NCI-H446 treated with DMSO at 0.1 percent for 48 hours (cell line): ENCODE data around the gene SRRM3.
"Not testable (repeated sequence)": the region's sequence is repeated elsewhere in the genome, so short reads cannot be mapped to it uniquely, and the experiment has no call there.

Source experiments
- DNase-seq: peaks from one replicate; lab custom pipeline; 2025; lab: John Stamatoyannopoulos, UW

Gene SRRM3

DNA sequence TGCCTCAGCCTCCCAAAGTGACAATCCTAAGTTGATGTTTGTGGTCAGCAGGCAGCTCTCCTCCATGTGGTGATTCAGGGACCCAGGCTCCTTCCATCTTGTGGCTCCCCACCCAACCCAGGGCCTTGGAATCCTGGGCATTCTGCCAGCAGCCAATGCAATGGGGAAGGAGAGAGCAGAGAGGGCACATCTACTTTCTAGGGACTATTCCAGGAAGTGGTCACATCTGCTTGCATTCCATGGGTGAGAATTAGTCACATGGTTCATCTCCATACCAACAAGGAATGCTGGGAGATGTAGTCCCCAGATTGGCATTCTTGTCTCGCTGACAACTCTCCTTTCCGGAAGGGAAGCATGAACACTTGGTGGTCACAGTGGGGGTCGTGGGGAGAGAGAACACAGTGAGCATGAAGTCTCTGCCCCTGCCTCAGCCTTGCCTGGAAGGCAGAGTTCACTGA is 9.9 kb upstream of the SRRM3 start:
- DNase-seq, result no peak

DNA sequence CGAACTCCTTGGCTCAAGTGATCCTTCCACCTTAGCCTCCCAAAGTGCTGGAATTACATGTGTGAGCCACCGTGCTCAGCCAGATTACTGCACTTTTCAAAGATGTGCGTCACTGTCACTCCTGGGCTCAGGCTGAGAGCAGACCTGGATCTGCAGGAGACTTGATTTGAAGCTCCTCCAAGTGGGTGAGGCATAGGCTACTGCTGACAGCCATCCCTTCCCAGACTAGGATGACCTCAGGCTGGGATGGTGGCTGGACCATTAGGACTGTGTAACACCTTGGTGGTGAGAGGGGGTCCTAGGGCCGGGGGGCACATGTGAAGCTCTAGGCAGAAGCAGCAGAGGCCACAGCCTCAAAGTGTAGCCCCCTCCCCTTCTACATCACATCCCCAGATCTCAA is 8.2 kb upstream of the SRRM3 start:
- no peak for DNase-seq

DNA sequence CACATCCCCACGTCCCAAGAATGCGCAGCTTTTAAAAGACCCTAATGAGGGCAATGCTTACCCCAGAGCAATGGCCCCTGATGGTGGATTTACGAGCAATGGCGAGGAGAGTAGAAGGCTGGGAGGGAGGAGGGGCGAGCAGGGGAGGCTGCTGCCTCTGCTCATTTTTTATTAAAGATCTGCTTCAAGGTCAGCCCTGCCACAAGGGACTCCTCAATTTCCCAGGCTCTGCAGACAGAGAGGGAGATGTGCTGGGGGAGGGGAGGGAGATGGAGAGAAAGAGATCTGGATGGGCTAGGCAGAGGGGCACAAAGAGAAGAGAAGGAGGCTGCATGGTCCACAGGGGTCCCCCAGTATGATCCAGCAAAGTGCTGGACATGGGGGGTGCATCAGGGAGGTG is 7.8 kb upstream of the SRRM3 start:
- DNase-seq, result no peak

DNA sequence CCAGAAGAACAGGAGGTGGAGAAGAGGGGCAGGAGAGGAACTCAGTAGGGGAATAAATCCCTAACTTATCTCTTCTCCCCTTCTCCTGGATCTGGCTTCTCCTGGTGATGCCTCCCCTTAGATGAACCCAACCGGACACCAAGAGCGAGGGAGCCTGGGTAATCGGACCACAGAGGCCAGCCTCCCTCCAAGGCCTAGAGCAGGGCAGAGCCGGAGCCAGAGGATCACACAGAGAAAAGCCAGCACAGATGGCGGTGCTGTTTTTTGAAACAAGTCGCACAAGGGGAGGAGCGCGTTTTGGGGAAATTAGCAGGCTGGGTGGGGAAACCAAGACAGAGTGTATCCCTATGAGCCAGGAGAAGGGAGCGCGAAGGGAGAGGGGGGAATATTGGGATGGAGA is 4.9 kb upstream of the SRRM3 start:
- no peak for DNase-seq

DNA sequence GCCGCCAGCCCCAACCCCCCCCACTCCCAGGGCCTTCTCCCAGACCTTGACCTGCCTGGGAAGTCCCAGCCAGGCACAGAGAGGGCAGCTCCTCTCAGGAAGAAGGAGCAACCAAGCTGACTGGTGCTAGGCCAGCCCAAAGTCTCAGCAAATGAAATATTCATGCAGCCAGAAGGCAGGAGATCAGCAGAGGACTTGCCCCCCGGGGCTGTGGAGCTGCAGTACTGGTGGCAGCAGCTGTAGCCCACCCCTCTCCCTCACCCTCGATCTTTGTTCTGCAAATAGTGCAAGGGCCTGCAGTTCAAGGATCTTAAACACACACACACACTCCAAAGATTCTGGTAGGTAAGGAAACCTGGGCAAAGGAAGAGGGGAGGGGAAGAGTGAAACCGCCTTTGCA is 3.5 kb upstream of the SRRM3 start:
- DNase-seq, result no peak

DNA sequence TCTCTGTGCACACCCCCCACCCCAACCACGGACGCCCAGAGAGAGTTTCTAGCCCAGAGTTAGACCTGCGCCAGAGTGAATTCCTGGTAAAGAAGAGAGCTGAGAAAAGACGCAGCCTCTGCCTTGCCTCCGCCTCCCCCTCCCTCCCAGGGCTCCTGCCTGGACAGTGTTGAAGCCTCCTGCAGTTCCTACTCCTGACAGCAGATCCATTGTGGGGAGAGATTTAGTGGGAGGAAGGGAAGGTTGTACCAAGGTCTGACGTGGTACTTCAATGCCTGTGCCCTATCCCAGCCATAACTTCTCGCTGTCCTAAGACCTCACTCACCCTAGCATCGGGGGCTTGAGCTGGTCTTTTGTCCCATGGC is 952 bp downstream of the SRRM3 start:
- no peak for DNase-seq

DNA sequence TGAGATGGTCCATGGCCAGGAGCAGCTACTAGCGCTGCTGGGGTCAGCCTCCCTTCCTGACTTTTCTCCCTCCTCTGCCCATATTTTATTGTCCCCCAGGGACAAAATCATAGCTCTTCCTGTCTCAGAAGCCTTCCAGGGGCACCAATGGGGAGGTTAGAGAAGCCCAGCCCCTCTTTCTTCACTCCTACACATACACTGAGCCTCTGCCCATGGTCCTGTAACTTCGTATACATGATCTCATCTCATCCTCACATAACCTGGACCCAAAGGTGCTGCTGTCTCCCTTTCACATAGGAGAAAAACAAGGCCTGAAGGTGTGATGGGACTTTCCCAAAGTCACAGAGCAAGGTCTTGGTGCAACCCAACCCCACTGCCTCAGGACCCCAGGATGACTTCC is 2.5 kb downstream of the SRRM3 start:
- no peak for DNase-seq

DNA sequence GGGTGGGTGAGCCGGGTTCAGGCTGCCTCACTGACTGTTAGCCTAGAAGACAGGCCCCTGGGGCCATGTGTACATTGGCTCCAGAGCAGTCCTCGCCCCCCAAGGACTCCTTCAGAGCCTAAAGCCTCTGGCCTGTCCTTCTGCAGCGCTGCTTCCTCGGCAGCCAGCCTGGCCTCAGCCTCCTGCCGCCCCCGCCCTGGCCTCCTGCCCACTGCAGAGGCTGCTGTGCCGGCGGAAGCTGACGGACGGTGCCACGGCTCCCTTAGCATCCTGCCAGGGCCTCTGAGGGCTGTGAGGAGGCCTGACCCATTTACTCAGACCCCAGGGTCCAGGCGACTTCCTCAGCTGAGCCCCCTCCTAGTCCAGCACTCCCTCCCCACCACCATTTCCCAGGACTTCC is 4.9 kb downstream of the SRRM3 start:
- DNase-seq, result no peak

DNA sequence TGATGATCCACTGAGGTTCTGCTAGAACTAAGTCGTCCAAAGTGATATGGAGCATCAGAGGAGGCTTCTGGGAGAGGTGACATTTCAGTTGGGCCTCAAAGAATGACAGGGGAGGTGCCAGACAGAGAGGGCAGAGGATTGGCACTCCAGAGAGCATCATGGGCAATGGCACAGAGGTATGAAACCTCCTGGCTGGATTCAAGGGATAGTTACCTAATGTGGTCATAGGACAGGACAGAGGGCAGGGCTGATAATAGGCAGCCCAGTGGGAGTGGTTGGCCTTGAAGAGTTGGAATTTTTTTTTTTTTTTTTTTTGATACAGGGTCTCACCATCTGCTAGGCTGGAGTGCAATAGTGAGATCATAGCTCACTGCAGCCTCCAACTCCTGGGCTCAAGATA is 7.6 kb downstream of the SRRM3 start:
- DNase-seq, result no peak

DNA sequence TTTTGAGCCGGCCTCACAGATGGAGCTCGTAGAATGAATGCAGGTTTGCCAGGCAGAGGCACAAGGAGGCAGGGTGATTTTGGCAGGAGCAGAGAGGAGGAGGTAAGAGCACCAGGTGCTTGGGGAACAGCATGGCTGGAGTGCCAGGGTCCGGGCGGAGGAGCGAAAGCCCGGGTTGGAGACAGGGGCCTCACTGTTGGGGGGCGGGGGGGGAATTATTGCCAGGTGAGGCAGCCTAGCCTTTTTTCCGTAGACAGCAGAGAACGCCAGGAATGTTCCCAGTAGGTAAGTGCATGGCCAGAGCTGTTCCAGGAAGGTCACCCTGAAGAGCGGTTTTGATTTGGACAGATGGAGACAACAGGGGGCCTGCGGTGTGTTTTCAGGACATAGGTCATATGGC is 9.5 kb downstream of the SRRM3 start:
- no peak for DNase-seq

DNA sequence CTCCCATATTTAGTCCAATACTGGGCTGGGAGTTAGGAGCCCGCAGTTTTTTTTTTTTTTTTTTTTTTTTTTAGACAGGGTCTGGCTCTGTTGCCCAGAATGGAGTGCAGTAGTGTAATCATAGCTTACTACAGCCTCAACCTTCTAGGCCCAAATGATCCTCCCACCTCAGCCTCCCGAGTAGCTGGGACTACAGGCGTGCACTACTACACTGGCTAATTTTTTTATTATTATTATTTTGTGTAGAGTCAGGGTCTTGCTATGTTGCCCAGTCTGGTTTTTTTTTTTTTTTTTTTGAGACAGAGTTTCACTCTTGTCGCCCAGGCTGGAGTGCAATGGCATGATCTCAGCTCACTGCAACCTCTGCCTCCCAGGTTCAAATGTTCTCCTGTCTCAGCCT is 13.7 kb downstream of the SRRM3 start:
- not testable (repeated sequence) for DNase-seq

DNA sequence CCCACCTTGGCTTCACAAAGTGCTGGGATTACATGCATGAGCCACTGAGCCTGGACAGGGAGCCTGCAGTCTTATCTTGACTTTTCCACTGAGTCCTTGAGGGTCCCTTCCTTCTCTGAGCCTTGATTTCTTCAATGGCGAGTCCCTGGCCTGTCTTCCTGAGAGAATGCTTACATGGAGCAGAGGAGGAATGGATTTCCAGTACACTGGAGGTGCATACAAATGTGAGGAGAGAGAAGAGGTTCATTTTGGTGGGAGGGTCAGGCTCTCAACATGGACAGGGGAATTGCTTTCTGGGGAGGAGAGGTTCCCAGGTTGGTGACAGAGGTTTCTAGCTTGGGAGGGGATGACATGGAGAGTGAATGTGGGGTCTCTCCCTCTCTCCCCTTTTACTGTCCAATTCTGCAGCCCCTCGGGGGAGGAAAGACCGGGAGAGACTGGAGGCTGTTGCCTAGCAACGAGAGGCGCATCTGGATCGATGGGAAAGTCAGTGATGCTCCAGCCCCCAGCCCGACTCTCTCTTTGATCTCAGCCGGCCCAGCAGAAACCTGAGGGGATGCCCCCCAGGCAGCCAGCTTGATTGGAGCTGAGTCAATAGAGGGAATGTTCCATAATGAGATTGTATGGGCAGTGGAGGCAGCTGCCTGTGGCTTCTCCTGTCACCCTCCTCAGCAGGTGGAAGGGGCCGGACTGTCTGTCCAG is 14.8 kb downstream of the SRRM3 start:
- DNase-seq, result no peak

DNA sequence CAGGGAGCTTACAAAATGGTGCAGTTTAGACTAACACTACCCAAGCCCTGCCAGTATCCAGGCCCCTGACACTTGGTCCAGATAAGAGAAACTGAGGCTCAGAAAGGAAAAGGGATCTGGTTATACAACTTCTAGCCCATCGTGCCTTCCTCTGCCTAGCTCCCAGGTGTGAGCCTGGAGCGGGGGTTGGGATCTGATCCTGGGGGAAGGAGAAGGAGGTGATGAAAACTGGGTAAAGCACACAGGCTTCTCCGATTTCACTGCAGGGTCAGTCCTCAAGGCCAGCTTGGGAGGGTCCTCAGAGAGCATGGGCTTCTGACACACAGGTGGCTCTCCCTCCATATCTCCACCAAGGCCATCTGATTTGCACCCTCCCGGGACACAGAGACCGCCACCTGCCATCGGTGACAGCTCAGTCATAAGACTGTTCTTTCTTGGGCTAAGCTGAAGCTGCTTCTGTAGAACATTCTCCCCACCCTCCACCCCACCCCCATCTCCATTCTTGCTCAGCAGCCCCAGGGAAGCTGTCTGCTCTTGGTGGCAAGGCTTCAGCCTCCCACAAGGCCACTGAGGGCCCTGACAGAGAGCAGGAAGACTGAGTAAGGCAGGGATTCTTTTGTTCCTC is 16.4 kb downstream of the SRRM3 start:
- DNase-seq, result no peak

DNA sequence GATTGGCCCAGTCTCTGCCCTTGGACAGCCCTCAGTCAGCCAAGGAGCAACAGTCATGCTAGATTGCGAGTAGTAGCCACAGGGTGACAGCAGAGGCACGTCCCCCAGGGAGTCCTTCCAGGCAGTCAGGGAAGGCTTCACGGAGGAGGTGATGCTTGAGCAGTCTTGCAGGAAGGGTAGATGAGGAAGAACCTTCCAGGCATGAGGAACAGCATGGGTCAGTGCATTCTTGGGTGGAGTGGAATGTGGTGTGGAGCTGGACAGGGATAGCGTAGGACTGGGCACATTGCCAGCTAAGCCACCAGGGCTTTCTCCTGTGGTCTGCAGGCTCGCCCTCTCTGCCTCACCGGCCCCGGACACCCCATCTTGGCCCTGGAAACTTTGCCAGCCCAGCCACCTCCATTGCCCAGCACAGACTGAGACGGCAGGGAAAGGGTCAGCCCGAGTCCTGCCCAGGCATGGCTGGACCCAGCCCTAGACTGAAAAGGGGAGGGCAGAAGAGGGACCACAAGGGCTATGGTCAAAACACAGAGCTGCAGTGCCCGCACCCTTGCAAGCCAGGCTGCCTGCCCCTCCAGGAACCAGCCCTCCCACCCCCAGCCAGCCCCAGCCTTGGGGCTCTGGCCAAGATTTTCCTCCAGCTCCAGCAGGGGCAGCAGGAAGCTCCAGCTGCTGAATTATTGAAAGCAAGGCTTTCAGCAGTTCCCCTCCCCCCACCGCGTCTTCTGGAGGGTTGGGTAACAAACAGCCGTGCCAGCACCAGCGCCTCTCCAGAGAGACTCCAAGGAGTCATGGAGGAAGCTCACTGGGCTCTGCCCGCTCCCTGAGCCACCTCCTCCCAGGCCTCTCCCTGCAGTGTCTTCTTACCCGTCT is 18.7 kb downstream of the SRRM3 start:
- DNase-seq, result peak; percentile 11

DNA sequence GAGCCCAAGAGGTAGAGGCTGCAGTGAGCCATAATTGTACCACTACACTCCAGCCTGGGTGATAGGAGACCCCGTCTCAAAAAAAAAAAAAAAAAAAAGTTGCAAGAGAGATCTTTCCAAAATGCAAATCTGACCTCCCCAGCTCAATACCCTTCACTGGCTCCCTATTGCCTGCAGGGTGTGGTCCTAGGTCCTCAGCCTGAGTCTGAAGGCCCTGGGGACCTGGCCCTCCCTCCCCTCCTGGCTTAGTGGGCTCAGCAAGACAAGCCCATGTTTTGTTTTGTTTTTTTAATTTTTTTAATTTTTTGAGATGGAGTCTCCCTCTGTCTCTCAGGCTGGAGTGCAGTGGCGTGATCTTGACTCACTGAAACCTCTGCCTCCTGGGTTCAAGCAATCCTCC is 20.6 kb downstream of the SRRM3 start:
- no peak for DNase-seq

DNA sequence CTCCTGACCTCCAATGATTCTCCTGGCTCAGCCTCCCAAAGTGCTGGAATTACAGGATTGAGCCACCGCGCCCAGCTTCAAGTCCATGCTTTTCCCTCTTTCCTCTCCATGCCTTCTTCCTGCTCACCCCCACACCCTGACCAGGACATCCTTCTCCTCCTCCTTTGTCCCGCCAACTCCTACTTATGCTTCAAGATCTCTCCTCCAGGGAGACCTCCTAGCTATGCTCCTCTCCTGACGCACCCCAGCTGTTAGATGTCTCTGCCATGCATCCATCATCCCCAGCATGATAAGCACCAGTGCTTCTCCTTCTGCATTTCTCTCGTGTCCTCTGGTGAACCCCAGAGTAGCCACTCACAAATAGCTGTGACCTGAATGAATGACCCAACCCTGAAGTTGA is 21.1 kb downstream of the SRRM3 start:
- DNase-seq, result no peak

DNA sequence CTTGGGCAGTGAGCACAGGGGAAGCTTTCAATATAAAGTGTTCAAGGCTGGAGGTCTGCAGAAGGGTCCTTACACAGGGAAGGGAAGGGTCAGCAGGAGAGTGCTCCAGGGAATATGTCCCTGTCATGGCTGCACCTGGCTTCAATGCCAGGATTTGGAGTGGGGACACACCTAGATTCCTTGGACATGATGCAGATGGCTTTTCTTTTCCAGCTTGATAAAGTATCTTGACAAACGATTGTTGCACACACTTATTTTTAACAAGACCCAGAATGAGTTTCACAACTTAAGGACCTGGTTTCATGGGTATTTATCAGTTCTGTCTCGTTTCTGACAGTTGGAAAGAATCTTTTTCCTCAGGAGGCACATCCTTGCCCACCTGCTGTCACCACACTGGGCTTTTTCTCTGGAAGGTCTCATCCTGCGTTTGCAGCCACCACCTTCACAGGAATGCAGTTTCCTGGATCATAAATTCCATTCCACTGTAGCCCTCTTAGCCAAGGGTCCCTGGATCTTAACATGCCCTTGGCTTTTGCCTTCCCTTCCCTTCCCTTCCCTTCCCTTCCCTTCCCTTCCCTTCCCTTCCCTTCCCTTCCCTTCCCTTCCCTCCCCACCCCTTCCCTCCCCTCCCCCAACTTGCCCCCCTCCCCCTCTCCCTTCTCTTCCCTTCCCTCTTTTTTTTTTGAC is 21.7 kb downstream of the SRRM3 start:
- no peak for DNase-seq

DNA sequence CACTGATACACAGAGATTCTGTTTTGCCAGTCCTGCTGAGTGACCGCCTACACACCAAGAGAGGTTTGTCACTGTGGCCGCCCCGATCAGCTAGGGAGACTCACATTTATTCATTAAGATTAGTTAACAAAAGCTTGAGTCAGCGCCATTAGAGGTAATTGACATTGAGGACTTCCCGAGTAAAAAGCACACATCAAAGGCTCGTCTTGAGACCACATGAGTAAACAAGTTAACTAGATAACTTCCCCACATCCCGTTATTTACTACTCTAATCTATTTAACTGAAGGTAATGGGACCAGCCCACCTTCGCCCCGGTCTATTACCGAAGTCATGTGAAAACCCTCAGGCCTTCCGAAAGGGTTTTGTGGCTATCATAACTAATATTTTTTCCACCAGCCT is 23.0 kb downstream of the SRRM3 start:
- no peak for DNase-seq

DNA sequence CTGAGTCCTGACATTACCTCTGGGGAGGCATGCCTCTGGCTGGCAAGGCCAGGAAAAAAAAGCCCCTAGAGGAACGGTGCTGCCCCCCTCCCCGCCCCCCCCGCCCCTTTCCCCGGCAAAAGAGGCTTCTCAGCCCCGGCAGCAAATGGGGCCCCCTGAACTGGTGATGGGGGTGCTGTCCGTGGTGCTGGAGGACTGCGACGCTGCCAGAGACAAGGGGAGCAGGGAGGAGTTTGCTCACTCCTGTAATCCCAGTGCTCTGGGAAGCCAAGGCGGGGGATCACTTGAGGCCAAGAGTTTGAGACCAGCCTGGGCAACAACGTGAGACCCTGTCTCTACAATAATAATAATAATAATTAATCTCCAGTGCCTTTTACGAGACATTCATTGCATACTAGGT is 23.7 kb downstream of the SRRM3 start:
- no peak for DNase-seq

DNA sequence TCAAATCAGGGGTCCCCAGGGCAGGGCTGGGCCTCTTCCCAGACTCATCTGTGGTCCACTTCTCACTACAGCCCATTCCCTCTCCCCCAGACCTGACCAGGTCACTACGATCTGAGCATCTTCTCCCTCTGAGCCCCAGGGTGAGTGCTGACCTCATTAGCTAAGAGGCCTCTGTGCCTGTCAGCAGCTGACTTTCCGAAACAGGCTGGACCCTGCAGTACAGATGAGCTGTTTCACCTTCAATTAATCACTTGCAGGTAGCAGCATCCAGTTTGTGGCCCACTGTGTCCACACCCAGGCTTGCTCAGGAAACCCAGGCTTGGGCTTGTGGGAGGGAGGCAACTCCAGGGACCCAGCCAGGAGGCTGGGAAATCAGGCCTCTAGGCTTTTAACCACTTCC is 24.3 kb downstream of the SRRM3 start:
- DNase-seq, result no peak

DNA sequence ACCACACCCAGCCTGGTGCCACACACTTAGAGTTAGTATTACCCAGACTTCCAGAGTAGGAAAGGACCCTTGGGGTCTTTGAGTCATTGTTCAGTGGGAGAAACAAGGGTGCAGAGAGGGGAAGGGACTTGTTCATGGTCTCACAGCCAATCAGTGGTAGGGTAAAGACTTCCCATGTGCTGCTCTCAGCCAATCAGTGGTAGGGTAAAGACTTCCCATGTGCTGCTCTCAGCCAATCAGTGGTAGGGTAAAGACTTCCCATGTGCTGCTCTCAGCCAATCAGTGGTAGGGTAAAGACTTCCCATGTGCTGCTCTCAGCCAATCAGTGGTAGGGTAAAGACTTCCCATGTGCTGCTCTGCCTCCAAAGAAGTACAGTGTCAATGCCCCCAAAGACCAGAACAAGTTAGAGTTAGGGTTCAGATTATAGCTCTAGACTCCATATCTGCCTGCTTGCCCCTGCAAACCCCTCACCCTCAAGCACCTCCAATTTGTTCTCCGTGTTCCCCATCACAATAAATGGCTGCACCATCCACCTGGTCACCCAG is 25.3 kb downstream of the SRRM3 start:
- DNase-seq, result not testable (repeated sequence)

DNA sequence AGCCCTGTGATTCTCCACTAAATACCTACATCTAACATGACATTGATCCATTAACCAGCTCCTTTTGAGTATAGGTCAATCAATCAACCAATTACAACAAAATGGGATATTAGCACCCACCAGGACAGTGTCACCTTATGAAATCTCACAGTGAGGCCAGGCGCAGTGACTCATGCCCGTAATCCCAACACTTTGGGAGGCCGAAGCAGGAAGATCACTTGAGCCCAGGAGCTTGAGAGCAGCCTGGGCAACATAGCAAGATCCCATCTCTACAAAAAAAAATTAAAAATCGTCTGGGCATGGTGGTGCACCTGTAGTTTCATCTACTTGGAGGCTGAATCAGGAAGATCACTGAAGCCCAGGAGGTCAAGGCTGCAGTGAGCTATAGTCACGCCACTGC is 28.5 kb downstream of the SRRM3 start:
- DNase-seq, result no peak
